HG03457 (cell line): ENCODE data around the gene MRPS2.

Experiments
- ATAC-seq: cut with Tn5 transposase; IDR thresholded peaks from one replicate; pipeline ENCODE4 v1.9.1; 2021; ENCODE audit warnings: moderate number of reproducible peaks; ENCODE audit not compliant: unreplicated experiment

Gene MRPS2

DNA sequence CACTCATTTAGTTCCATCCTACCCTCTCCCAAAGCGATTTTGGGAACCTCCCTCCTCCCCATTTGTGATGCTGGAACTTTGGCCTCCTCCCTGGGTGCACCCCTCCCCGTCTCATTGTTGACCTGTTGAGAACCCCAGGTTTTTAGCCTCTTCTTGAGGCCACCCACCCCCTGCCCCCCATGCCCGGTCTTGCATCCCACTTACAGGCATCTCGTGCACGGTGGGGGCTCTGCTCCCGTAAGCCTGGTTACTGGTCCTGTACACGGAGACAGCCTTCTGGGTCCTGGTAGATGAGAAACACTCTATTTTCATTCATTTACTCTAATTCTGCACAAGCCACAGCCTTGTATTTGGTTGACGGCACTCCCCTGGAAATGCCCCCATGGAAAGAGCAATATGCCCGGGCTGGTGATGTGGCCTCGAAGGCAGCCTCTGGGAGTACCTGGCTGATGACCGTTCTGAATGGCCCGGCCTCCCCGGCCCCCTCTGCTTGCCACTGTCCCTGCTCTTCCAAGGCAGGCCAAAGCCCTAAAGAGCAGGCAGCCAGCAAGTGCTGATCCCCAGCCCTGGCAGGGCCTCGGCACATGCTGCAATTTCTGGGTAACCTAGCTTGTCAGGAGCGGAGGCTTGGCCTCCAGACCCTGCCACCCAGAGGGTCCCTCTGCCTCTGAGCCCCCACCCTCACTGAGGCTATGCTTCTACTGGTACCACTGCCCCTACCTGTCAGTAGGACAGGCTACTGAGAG lies 1.9 kb upstream of the MRPS2 start:
- ATAC-seq = no peak

DNA sequence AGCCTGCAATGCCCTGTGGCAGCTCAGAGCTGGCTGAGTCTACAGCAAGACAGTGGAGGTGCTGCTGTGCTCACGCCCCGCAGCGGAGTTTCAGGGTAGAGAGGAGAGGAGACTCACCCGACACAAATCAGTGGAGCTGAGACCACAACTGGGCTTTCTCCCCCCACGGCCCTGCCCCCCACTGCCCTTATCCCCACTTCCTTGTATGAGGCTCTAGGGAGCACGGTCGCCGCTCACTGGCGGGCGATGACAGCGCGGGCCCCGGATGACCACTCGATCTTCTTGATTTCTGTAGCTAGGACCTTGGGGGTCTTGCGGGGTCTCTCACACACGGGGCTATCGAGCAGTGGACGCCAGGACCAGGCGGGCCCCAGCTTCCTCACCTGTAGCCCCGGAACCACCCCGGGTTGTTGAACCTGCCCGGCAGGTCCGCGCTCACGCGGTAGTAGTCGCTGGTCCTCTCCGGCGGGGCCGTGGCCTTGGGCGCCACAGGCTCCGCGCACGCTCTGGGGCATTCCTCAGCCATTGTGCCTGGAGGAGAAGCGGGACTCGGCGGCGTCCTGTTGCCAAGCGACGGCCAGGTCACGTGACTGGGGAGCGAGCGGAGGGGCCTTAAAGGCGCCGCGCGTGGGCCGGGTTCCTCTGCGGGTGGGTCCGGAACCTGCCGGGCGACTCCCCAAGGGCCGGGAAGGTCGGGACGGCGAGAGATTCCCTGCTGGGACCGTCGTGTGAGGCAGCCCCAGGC lies 984 bp upstream of the MRPS2 start:
- ATAC-seq = no peak

DNA sequence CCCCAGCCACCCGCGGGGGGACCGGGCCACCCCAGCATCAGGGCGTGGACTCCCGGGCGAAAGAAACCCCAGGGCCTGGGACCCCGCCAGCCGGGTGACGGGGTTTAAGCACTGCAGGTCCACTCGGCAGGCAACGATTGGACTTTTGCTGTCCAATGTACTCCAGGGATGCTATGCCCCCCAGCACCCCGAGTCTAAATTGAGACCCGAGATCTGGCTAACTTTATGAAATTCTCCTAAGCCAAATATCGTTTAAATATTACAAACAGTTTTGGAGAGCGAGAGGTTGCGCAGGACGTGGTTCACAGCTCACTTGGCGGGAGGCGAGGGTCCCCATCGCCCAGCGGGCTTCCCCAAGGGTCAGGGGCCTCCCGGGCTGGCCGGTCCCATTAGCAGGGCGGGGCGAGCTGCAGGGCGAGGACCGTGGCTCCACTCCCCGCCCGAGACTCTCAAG lies 384 bp upstream of the MRPS2 start:
- no peak for ATAC-seq

- ATAC-seq = no peak
Measured at GRCh38 chr9:135501261-135502167, 1.0 kb downstream of the MRPS2 start.

DNA sequence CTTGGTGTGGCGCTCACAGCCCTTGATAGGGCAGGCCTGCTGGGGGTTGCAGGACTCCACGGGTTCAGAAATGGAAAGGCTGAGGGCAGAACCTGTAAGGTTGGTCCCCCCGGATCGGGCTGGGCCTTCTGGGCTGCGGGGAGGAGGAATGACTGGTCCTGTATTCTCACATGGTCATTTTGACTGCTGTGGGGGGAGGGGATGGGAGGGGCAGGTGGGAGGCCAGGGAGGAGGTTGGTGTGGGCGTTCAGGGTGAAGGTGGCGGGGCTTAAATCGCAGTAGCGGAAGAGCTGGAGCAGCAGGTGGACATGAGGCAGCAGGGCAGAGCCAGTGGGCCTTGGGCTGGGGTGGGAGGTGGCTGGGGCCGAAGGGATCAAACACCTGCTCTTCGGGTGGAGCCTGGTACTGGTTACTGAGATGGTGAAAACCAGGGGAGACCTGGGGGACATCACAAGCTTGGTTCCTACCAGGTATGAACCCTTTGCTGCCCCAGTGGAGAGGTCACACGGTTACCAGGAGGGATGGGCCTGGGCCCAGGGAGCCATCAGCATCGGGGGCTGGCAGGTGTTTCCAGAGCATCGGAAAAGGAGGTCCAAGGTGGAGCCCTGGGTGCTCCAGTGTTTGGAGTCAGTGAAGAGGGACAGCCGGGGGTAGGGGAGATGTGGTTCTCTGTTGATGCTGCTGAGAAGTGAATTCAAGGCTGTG lies 1.8 kb downstream of the MRPS2 start:
- ATAC-seq = no peak

DNA sequence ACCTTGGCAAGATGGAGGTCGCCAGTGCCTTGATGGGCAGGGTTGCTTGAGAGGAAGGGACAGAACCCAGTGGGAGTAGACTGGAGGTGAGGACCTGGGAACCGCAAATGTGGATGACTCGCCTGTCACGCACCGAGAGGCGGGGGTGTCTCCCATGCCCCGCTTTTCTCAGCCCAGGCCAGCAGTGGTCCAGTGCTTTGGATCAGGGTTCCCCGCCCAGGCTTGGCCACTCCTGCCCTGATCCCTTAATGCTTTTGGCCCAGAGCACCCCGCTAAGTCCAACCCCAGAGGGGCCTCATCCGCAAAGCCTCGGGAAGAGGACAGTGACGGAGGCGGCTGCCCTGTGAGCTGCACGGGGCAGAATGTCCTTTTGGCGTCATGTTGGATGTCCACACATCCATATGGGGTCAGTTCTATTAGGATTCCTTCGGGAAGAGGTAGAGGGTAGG lies 2.4 kb downstream of the MRPS2 start:
- no peak for ATAC-seq

DNA sequence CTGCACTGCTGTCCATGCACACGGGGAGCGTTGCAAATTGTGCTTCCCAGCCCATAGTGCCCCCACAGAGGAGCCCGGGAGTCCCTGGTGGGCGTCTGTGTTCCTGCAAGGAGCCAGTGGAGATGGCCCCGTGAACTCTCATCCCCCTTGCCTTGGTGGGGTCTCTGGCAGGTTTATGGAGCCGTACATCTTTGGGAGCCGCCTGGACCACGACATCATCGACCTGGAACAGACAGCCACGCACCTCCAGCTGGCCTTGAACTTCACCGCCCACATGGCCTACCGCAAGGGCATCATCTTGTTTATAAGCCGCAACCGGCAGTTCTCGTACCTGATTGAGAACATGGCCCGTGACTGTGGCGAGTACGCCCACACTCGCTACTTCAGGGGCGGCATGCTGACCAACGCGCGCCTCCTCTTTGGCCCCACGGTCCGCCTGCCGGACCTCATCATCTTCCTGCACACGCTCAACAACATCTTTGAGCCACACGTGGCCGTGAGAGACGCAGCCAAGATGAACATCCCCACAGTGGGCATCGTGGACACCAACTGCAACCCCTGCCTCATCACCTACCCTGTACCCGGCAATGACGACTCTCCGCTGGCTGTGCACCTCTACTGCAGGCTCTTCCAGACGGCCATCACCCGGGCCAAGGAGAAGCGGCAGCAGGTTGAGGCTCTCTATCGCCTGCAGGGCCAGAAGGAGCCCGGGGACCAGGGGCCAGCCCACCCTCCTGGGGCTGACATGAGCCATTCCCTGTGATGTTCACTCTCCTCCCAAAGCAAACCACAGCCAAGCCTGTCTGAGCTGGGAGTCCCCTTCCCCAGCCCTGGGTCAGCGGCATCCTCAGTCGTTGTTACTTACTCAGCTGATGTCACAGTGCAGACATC lies 3.1 kb downstream of the MRPS2 start:
- no peak for ATAC-seq

- no peak for ATAC-seq
Measured at GRCh38 chr9:135504262-135505243, 4.1 kb downstream of the MRPS2 start.

DNA sequence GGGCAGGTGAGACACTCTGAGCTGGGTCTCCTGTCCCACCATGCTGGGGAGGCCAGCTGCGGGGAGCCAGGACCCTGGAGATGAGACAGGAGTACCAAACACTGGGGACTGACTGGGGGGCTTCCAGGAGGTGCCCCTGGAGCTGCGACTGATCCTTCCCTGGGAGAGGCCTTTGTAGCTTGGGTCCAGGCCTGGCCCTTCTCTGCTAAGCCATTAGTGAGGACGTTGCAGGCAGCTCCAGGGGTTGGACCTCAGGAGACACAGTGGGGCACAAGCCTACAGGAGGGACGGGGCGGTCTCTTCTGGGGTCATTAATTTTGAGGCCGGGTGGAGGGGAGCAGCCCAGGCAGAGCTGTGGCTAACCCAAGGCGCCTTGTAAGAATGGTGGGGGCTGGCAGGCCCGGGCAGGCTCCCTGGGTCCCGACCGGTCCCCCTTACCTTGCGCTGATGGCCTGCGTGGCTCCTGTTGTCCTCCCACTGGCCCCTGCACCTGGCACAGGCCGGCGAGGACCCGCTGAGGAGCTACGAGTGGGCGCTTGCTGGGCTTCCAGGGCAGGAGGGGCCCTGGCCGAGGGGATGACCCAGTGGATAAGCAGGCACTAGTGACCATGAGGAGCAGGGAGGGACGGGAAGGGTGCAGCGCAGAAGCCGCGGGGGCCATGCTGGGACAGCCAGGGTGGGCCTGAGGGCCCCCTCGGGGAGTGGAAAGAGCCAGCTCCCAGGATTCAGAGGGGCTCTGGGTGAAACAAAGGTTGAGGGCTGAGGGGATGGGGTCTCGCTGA lies 5.1 kb downstream of the MRPS2 start:
- ATAC-seq = no peak

DNA sequence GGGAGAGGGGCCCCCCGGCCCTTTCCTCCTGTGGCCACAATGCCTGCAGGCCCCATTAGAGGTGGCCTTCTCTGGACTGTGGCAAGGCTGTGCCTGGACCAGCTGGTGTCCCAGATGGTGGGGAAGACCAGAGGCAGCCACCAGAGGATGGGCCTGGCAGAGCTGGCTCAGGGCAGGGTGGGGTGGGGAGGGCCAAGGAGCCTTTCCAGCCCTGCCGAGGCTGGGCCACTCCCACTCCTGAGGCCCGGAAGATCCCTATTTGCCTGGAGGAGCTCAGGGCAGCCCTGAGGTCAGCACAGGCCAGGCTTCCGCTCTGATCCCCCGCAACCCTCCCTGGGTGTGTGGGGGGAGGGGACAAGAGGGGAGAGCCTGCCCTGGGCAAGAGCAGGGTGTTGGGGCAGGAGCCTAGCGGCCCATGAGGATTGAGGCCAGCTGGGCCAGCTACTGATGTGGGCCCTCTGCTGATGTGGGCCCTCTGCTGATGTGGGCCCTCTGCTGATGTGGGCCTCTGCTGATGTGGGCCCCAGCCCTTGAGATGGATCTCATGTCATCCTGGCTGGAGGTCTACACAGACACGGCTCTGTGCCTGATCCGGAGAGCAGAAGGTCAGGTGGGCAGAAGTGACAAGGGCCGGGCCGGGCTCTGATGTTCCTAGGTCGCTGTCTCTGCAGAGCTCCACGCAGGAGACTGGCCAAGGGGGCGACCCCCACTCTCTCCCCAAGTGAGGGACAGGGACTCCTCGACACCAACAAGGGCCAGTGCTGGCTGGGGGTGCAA lies 6.0 kb downstream of the MRPS2 start:
- ATAC-seq = no peak

DNA sequence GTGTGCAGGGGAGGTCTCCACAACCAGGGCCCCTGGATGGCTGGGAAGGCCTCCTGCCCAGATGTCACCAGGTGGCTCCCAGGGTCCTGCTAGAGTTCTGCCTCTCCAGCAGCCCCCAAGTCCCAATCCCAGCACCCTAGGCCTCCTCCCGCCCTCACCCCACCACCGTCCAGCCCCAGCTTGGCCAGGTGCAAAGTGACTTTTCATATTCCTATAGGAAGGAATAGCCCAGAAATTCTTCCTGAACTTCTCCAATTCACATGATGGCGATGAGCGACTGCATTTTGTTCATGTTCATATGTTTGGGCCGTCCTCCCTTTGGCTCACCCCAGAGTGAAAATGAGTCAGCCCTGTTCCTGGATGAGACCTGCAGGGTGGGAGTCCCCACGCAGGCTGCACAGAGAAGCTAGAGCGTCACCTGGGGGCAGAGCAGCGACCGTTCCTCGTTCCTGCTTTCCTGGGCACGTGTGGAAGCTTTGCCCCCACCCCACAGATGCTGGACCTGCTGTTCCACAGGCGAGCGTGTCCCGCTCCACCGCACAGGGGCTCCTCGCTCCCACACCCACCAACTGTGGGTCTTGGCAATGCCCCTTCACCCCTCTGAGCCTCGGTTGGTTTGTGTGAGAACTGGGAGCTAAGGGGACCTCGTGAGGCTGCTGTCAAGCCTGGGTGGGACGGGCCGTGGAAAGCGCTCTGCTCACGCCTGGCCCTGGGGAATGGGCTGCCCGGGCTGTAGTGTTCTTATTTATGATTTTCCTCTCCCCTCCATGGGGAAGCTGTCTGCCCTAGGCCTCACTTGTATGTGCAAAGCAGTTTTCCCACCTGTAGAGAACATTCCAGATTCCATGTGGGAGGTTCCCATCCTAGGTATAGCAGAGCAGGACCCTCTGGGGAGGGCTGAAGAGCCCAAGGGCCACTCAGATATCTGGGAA lies 6.9 kb downstream of the MRPS2 start:
- ATAC-seq = no peak

DNA sequence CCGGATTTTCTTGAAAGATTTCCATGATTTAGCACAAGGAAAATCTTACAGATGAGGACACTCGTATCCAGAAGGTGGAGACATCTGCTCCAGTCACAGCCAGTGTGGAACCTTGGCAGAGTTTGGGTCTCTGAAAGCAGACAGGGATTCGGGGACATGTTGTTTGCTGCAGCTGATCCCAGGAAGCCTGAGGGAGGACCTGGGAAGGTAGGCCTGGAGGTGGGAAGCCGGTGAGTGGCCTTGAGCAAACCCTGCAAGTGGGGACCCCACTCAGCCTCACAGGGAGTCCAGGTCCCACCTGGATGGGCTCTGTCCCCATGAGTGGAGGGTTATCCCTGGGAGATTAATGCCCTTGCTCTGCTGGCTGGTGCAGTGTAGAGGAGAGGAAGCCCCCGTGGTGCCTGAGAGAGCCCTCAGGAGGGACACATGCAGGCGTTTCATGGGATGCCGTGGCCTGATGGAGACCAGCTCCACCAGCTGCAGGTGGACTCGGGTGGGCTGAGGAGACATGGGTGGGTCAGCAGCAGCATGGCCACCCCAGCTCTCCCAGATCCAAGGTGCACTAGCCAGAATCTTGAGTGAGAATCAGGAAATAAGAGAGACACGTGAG lies 7.8 kb downstream of the MRPS2 start:
- ATAC-seq = no peak

- ATAC-seq = no peak
Measured at GRCh38 chr9:135509458-135509857, 9.0 kb downstream of the MRPS2 start.

GRCh38 chr9:135512241-135512603 lies 11.7 kb downstream of the MRPS2 start:
- no peak for ATAC-seq

- no peak for ATAC-seq
Measured at GRCh38 chr9:135512904-135513303, 12.4 kb downstream of the MRPS2 start.
